ENCODE measurements around the gene ROBO3.

The ROBO3 gene

GRCh38 chr11:124840666-124841065 is 24.6 kb upstream of the ROBO3 start:
- peaks cover 67% of the 10 kb centered on the region for H3K27me3 ChIP-seq (ENCODE audit: insufficient read depth, low read length)
- H3K79me2 ChIP-seq (ENCODE audit: control insufficient read depth, insufficient read depth, low read length, poor library complexity): no peaks in the 10 kb centered on the region
- no peak overlapping the region for H3K14ac ChIP-seq (ENCODE audit: low read length)
- no peak overlapping the region for H2BK12ac ChIP-seq (ENCODE audit: low read length)
- no peak overlapping the region for H3K18ac ChIP-seq (ENCODE audit: low read length)
- WGBS (ENCODE audit: extremely low coverage, insufficient coverage, insufficient read length): no CpG with 5 or more reads among the region's 1 CpG
- H3K4ac ChIP-seq (ENCODE audit: low read depth, low read length): no peak overlapping the region
- H3K4me3 ChIP-seq (ENCODE audit: low read depth, low read length): no peak overlapping the region
- H2BK5ac ChIP-seq (ENCODE audit: low read depth, low read length, poor library complexity): no peak overlapping the region
- H4K12ac ChIP-seq (ENCODE audit: low read depth, low read length): no peak overlapping the region
- no peak for DNase-seq
- no peak overlapping the region for H2BK120ac ChIP-seq (ENCODE audit: insufficient read depth, low read length, poor library complexity)
- H3K9me3 ChIP-seq (ENCODE audit: insufficient read depth, low read depth, low read length): peaks cover 6% of the 10 kb centered on the region
- H3K79me1 ChIP-seq (ENCODE audit: low read length): no peaks in the 10 kb centered on the region
- H3K23ac ChIP-seq (ENCODE audit: low read length): no peak overlapping the region
- H3K27ac ChIP-seq (ENCODE audit: low read depth, low read length): no peak overlapping the region
- no peak overlapping the region for H4K91ac ChIP-seq (ENCODE audit: low read depth, low read length)
- H3K36me3 ChIP-seq (ENCODE audit: control insufficient read depth in 1 of 2, insufficient read depth in 2 of 2, low read length in 2 of 2): no peaks in the 10 kb centered on the region
- no peak overlapping the region for H2AFZ ChIP-seq (ENCODE audit: insufficient read depth, low read length, poor library complexity)
- no peak overlapping the region for H2AK5ac ChIP-seq (ENCODE audit: low read length)
- no peak overlapping the region for H3K4me2 ChIP-seq (ENCODE audit: low read length)
- no peak overlapping the region for H3K9ac ChIP-seq (ENCODE audit: low read length)
- peaks cover 4 to 7% of the 10 kb centered on the region in 2 experiments for H3K4me1 ChIP-seq (ENCODE audit: control insufficient read depth in 1 of 2, insufficient read depth in 2 of 2, low read length in 2 of 2)
- no peak overlapping the region for H4K8ac ChIP-seq (ENCODE audit: low read depth, low read length)

GRCh38 chr11:124841201-124841600 is 24.0 kb upstream of the ROBO3 start:
- Histone ChIP-seq H3K4me2 (ENCODE audit: low read length) (no peak overlapping the region), H4K8ac (ENCODE audit: low read depth, low read length) (no peak overlapping the region), H3K23ac (ENCODE audit: low read length) (no peak overlapping the region), H4K12ac (ENCODE audit: low read depth, low read length) (no peak overlapping the region), H3K4ac (ENCODE audit: low read depth, low read length) (no peak overlapping the region), H3K36me3 (ENCODE audit: control insufficient read depth in 1 of 2, insufficient read depth in 2 of 2, low read length in 2 of 2) (no peaks in the 10 kb centered on the region), H3K27ac (ENCODE audit: low read depth, low read length) (no peak overlapping the region), H2BK5ac (ENCODE audit: low read depth, low read length, poor library complexity) (no peak overlapping the region), H3K9ac (ENCODE audit: low read length) (no peak overlapping the region), H3K27me3 (ENCODE audit: insufficient read depth, low read length) (peaks cover 72% of the 10 kb centered on the region), H3K9me3 (ENCODE audit: insufficient read depth, low read depth, low read length) (peaks cover 6% of the 10 kb centered on the region), H3K79me2 (ENCODE audit: control insufficient read depth, insufficient read depth, low read length, poor library complexity) (no peaks in the 10 kb centered on the region), H3K4me3 (ENCODE audit: low read depth, low read length) (no peak overlapping the region), H2AFZ (ENCODE audit: insufficient read depth, low read length, poor library complexity) (no peak overlapping the region), H2BK12ac (ENCODE audit: low read length) (no peak overlapping the region), H3K18ac (ENCODE audit: low read length) (no peak overlapping the region), H3K14ac (ENCODE audit: low read length) (no peak overlapping the region), H3K79me1 (ENCODE audit: low read length) (no peaks in the 10 kb centered on the region), H2AK5ac (ENCODE audit: low read length) (no peak overlapping the region), H2BK120ac (ENCODE audit: insufficient read depth, low read length, poor library complexity) (no peak overlapping the region), H4K91ac (ENCODE audit: low read depth, low read length) (no peak overlapping the region), H3K4me1 (ENCODE audit: control insufficient read depth in 1 of 2, insufficient read depth in 2 of 2, low read length in 2 of 2) (peaks cover 4 to 7% of the 10 kb centered on the region in 2 experiments)
- no CpG with 5 or more reads among the region's 3 CpGs for WGBS (ENCODE audit: extremely low coverage, insufficient coverage, insufficient read length)
- peak in 1 of 2 donors; percentile 35 for DNase-seq

GRCh38 chr11:124841840-124842239 is 23.4 kb upstream of the ROBO3 start:
- Histone ChIP-seq H3K4ac (ENCODE audit: low read depth, low read length) (no peak overlapping the region), H3K18ac (ENCODE audit: low read length) (no peak overlapping the region), H4K91ac (ENCODE audit: low read depth, low read length) (no peak overlapping the region), H4K8ac (ENCODE audit: low read depth, low read length) (no peak overlapping the region), H3K14ac (ENCODE audit: low read length) (no peak overlapping the region), H3K79me2 (ENCODE audit: control insufficient read depth, insufficient read depth, low read length, poor library complexity) (no peaks in the 10 kb centered on the region), H3K9ac (ENCODE audit: low read length) (no peak overlapping the region), H2BK5ac (ENCODE audit: low read depth, low read length, poor library complexity) (no peak overlapping the region), H3K4me3 (ENCODE audit: low read depth, low read length) (no peak overlapping the region), H2AFZ (ENCODE audit: insufficient read depth, low read length, poor library complexity) (no peak overlapping the region), H3K36me3 (ENCODE audit: control insufficient read depth in 1 of 2, insufficient read depth in 2 of 2, low read length in 2 of 2) (no peaks in the 10 kb centered on the region), H2AK5ac (ENCODE audit: low read length) (no peak overlapping the region), H3K79me1 (ENCODE audit: low read length) (no peaks in the 10 kb centered on the region), H3K23ac (ENCODE audit: low read length) (no peak overlapping the region), H2BK12ac (ENCODE audit: low read length) (no peak overlapping the region), H4K12ac (ENCODE audit: low read depth, low read length) (no peak overlapping the region), H3K27ac (ENCODE audit: low read depth, low read length) (no peak overlapping the region), H3K4me2 (ENCODE audit: low read length) (no peak overlapping the region), H2BK120ac (ENCODE audit: insufficient read depth, low read length, poor library complexity) (no peak overlapping the region), H3K4me1 (ENCODE audit: control insufficient read depth in 1 of 2, insufficient read depth in 2 of 2, low read length in 2 of 2) (peaks cover 4 to 7% of the 10 kb centered on the region in 2 experiments), H3K9me3 (ENCODE audit: insufficient read depth, low read depth, low read length) (peaks cover 6% of the 10 kb centered on the region), H3K27me3 (ENCODE audit: insufficient read depth, low read length) (peaks cover 76% of the 10 kb centered on the region)
- no peak for DNase-seq
- no CpG with 5 or more reads among the region's 2 CpGs for WGBS (ENCODE audit: extremely low coverage, insufficient coverage, insufficient read length)

GRCh38 chr11:124842305-124842704 is 22.9 kb upstream of the ROBO3 start:
- no peak overlapping the region for H3K4me3 ChIP-seq (ENCODE audit: low read depth, low read length)
- no peak overlapping the region for H2BK5ac ChIP-seq (ENCODE audit: low read depth, low read length, poor library complexity)
- H3K79me2 ChIP-seq (ENCODE audit: control insufficient read depth, insufficient read depth, low read length, poor library complexity): no peaks in the 10 kb centered on the region
- no peak overlapping the region for H3K27ac ChIP-seq (ENCODE audit: low read depth, low read length)
- no peak overlapping the region for H3K14ac ChIP-seq (ENCODE audit: low read length)
- peaks cover 6% of the 10 kb centered on the region for H3K9me3 ChIP-seq (ENCODE audit: insufficient read depth, low read depth, low read length)
- H3K27me3 ChIP-seq (ENCODE audit: insufficient read depth, low read length): peaks cover 76% of the 10 kb centered on the region
- H3K18ac ChIP-seq (ENCODE audit: low read length): no peak overlapping the region
- H4K8ac ChIP-seq (ENCODE audit: low read depth, low read length): no peak overlapping the region
- H3K4ac ChIP-seq (ENCODE audit: low read depth, low read length): no peak overlapping the region
- H2AK5ac ChIP-seq (ENCODE audit: low read length): no peak overlapping the region
- no peak overlapping the region for H4K91ac ChIP-seq (ENCODE audit: low read depth, low read length)
- H2AFZ ChIP-seq (ENCODE audit: insufficient read depth, low read length, poor library complexity): no peak overlapping the region
- no CpG with 5 or more reads among the region's 4 CpGs for WGBS (ENCODE audit: extremely low coverage, insufficient coverage, insufficient read length)
- H3K4me2 ChIP-seq (ENCODE audit: low read length): no peak overlapping the region
- no peak overlapping the region for H3K23ac ChIP-seq (ENCODE audit: low read length)
- no peaks in the 10 kb centered on the region for H3K36me3 ChIP-seq (ENCODE audit: control insufficient read depth in 1 of 2, insufficient read depth in 2 of 2, low read length in 2 of 2)
- H4K12ac ChIP-seq (ENCODE audit: low read depth, low read length): no peak overlapping the region
- no peak overlapping the region for H3K9ac ChIP-seq (ENCODE audit: low read length)
- no peak for DNase-seq
- no peak overlapping the region for H2BK12ac ChIP-seq (ENCODE audit: low read length)
- no peak overlapping the region for H2BK120ac ChIP-seq (ENCODE audit: insufficient read depth, low read length, poor library complexity)
- H3K4me1 ChIP-seq (ENCODE audit: control insufficient read depth in 1 of 2, insufficient read depth in 2 of 2, low read length in 2 of 2): peaks cover 4 to 7% of the 10 kb centered on the region in 2 experiments
- H3K79me1 ChIP-seq (ENCODE audit: low read length): no peaks in the 10 kb centered on the region
